ENCODE measurements around the gene MLH1. TPM values are rescaled to one million over a fixed set of nuclear protein-coding genes. Genes with fewer than 3 reads are reported as not detected.

Gene MLH1
- total RNA-seq, 1 donor from 2014 or later, result 38.8 TPM

- ATAC-seq (peak; percentile 13), DNase-seq (no peak)
- intact Hi-C loops (cut with micrococcal nuclease), result no loop called here
Measured at GRCh38 chr3:37068031-37068430, 74.7 kb downstream of the MLH1 start.

- ATAC-seq (no peak), DNase-seq (no peak)
- intact Hi-C loops (cut with micrococcal nuclease), result no loop called here
Measured at GRCh38 chr3:37071921-37072320, 78.6 kb downstream of the MLH1 start.

GRCh38 chr3:37072892-37073291 is 79.6 kb downstream of the MLH1 start:
- DNase-seq (no peak), ATAC-seq (no peak)
- intact Hi-C loops (cut with micrococcal nuclease), result no loop called here

GRCh38 chr3:37074178-37074577 is 80.9 kb downstream of the MLH1 start:
- no peak for ATAC-seq
- intact Hi-C loops (cut with micrococcal nuclease), result no loop called here
- DNase-seq, result no peak

- no peak for ATAC-seq
Measured at GRCh38 chr3:37075955-37076354, 82.6 kb downstream of the MLH1 start.

GRCh38 chr3:37082317-37082716 is 89.0 kb downstream of the MLH1 start:
- intact Hi-C loops (cut with micrococcal nuclease), result no loop called here

More at GRCh38 chr3:37075955-37076354, 82.6 kb downstream of the MLH1 start:
- intact Hi-C loops (cut with micrococcal nuclease), result no loop called here
- DNase-seq, result no peak

GRCh38 chr3:37086918-37087317 is 93.6 kb downstream of the MLH1 start:
- intact Hi-C loops (cut with micrococcal nuclease), result no loop called here
- ATAC-seq, result no peak
- no peak for DNase-seq

More at GRCh38 chr3:37082317-37082716, 89.0 kb downstream of the MLH1 start:
- DNase-seq (no peak), ATAC-seq (no peak)

GRCh38 chr3:37087870-37088269 is 94.6 kb downstream of the MLH1 start:
- intact Hi-C loops (cut with micrococcal nuclease), result no loop called here
- DNase-seq, result no peak
- no peak for ATAC-seq

GRCh38 chr3:37092484-37092883 is 99.2 kb downstream of the MLH1 start:
- ATAC-seq (peak; percentile 60), DNase-seq (no peak)
- intact Hi-C loops (cut with micrococcal nuclease), result no loop called here

- ATAC-seq, result no peak
- intact Hi-C loops (cut with micrococcal nuclease), result no loop called here
Measured at GRCh38 chr3:37093481-37093880, 100.2 kb downstream of the MLH1 start.

GRCh38 chr3:37094636-37095035 is 101.3 kb downstream of the MLH1 start:
- intact Hi-C loops (cut with micrococcal nuclease), result no loop called here
- DNase-seq (no peak), ATAC-seq (no peak)

More at GRCh38 chr3:37093481-37093880, 100.2 kb downstream of the MLH1 start:
- no peak for DNase-seq

- intact Hi-C loops (cut with micrococcal nuclease), result no loop called here
- no peak for DNase-seq
- ATAC-seq, result peak; percentile 46
Measured at GRCh38 chr3:37096288-37096687, 103.0 kb downstream of the MLH1 start.

- intact Hi-C loops (cut with micrococcal nuclease), result no loop called here
- ATAC-seq, result peak; percentile 52
- no peak for DNase-seq
Measured at GRCh38 chr3:37096975-37097374, 103.7 kb downstream of the MLH1 start.

GRCh38 chr3:37097776-37098175 is 104.5 kb downstream of the MLH1 start:
- intact Hi-C loops (cut with micrococcal nuclease), result no loop called here
- ATAC-seq, result no peak

GRCh38 chr3:37098884-37099283 is 105.6 kb downstream of the MLH1 start:
- no peak for ATAC-seq
- intact Hi-C loops (cut with micrococcal nuclease), result no loop called here
- DNase-seq, result no peak

More at GRCh38 chr3:37097776-37098175, 104.5 kb downstream of the MLH1 start:
- no peak for DNase-seq

- no peak for DNase-seq
- intact Hi-C loops (cut with micrococcal nuclease), result no loop called here
- ATAC-seq, result no peak
Measured at GRCh38 chr3:37099469-37099868, 106.2 kb downstream of the MLH1 start.

- intact Hi-C loops (cut with micrococcal nuclease), result no loop called here
Measured at GRCh38 chr3:37100411-37100810, 107.1 kb downstream of the MLH1 start.

More at GRCh38 chr3:37100411-37100810, 107.1 kb downstream of the MLH1 start:
- no peak for ATAC-seq
- no peak for DNase-seq

Other genes with a start within 250 kb of the MLH1 start
- 0.20 TPM for gene DCLK3, start 229.0 kb upstream of the MLH1 start, total RNA-seq
- gene TRANK1, start 48.5 kb upstream of the MLH1 start, total RNA-seq, result 6.6 TPM
- 19.1 TPM for gene EPM2AIP1, start 387 bp upstream of the MLH1 start, total RNA-seq
- gene LRRFIP2, start 181.1 kb downstream of the MLH1 start, total RNA-seq, result 137 TPM
- gene GOLGA4, start 249.8 kb downstream of the MLH1 start, total RNA-seq, result 193 TPM